WI38 (cell line): ENCODE data around the gene IL9.

Experiments
- H3K4me3 ChIP-seq: 2 replicates; pipeline ENCODE4 v1.5.1; 2011; ENCODE audit warnings: low read depth, mild to moderate bottlenecking, control low read depth, low read length
- CTCF ChIP-seq: IDR thresholded peaks from 2 replicates; pipeline ENCODE4 v1.5.1; 2012; ENCODE audit warnings: low read depth, mild to moderate bottlenecking, control low read depth, low read length

The IL9 gene

GRCh38 chr5:135851186-135851914 is 44.3 kb downstream of the IL9 start:
- H3K4me3 ChIP-seq, result no peak overlapping the region
- no peak for TF ChIP-seq CTCF

GRCh38 chr5:135850671-135851070 is 45.0 kb downstream of the IL9 start:
- TF ChIP-seq CTCF, result no peak
- H3K4me3 ChIP-seq, result no peak overlapping the region

- no peak for TF ChIP-seq CTCF
- no peak overlapping the region for H3K4me3 ChIP-seq
Observed at GRCh38 chr5:135850231-135850630, 45.4 kb downstream of the IL9 start.

- H3K4me3 ChIP-seq, result no peak overlapping the region
- TF ChIP-seq CTCF, result no peak
Observed at GRCh38 chr5:135847976-135848375, 47.7 kb downstream of the IL9 start.

GRCh38 chr5:135846311-135846710 is 49.3 kb downstream of the IL9 start:
- no peak overlapping the region for H3K4me3 ChIP-seq
- no peak for TF ChIP-seq CTCF

- no peak overlapping the region for H3K4me3 ChIP-seq
- TF ChIP-seq CTCF, result no peak
Observed at GRCh38 chr5:135843571-135844337, 51.9 kb downstream of the IL9 start.

GRCh38 chr5:135842737-135843136 is 52.9 kb downstream of the IL9 start:
- no peak overlapping the region for H3K4me3 ChIP-seq
- no peak for TF ChIP-seq CTCF
